Uterus (tissue), 2 donors: ENCODE data around the gene NOXO1.

ENCODE experiments used
- CTCF ChIP-seq, 4 experiments: fragments of 200-600 bp in 2 of 4; fragments of 450-650 bp in 2 of 4; sonication (generic) in 2 of 4; IDR thresholded peaks; one replicate each; pipeline ENCODE4 v1.5.1; 2016 to 2019; ENCODE audit warnings: antibody characterized with exemption in 4 of 4, mild to moderate bottlenecking in 2 of 4, moderate library complexity in 1 of 4
- POLR2A ChIP-seq, 2 donors: fragments of 450-650 bp; IDR thresholded peaks; one replicate each; pipeline ENCODE4 v1.6.1; 2016; ENCODE audit warnings: antibody characterized with exemption in 2 of 2, mild to moderate bottlenecking in 1 of 2, moderate library complexity in 1 of 2

DNA sequence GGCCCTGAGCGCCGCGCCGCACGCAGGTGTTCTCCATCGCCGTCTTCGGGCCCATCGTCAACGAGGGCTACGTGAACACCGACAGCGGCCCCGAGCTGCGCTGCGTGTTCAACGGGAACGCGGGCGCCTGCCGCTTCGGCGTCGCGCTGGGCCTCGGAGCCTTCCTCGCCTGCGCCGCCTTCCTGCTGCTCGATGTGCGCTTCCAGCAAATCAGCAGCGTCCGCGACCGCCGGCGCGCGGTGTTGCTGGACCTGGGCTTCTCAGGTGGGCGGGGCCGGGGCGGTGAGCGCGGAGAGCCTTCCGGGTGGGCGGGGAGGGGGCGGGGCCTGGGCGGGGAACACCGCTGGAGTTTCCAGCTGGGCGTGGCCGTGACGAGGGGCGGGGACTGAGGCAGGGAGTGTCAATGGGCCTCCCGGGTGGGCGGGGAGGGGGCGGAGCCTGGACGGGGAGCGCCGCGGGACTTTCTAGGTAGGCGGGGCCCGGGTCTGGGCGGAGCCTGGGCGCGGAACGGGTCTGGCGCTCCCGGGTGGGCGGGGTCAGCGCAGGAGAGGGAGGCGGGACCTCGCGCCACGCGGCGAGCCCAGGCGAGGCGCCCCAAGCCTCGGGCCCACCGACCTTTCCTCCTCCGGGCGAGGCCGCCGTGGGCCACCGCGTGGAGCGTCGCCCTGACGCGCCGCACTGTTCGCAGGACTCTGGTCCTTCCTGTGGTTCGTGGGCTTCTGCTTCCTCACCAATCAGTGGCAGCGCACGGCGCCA, 10.9 kb upstream of the NOXO1 start:
- TF ChIP-seq CTCF (IDR thresholded peaks at IDR 0.05) (no peak), POLR2A (IDR thresholded peaks at IDR 0.05) (peak in 1 of 2 donors; percentile 19)
